Suprapubic skin (tissue), 4 donors: ENCODE measurements around the gene PRKAG3. TPM values are rescaled to one million over a fixed set of nuclear protein-coding genes. Genes with fewer than 3 reads are reported as not detected.

Experiments
- DNase-seq, 2 donors: peaks; one replicate each; pipeline ENCODE4 v3.0.0-alpha.2; 2019; ENCODE audit warnings: low spot score in 2 of 2
- H3K27ac ChIP-seq: fragments of 200-600 bp; sonication (generic); one replicate; pipeline ENCODE4 v1.5.1; 2019
- H3K27me3 ChIP-seq: fragments of 200-600 bp; sonication (generic); one replicate; pipeline ENCODE4 v1.5.1; 2019
- H3K36me3 ChIP-seq: fragments of 200-600 bp; sonication (generic); one replicate; pipeline ENCODE4 v1.5.1; 2019
- H3K4me1 ChIP-seq: fragments of 200-600 bp; sonication (generic); one replicate; pipeline ENCODE4 v1.5.1; 2019
- H3K4me3 ChIP-seq: fragments of 200-600 bp; sonication (generic); one replicate; pipeline ENCODE4 v1.5.1; 2019; ENCODE audit warnings: mild to moderate bottlenecking
- H3K9me3 ChIP-seq: fragments of 200-600 bp; sonication (generic); one replicate; pipeline ENCODE4 v1.5.1; 2019
- CTCF ChIP-seq, 2 donors: fragments of 200-600 bp in 1 of 2; fragments of 450-650 bp in 1 of 2; sonication (generic) in 1 of 2; IDR thresholded peaks; one replicate each; pipeline ENCODE4 v1.5.1; 2016 to 2019; ENCODE audit warnings: antibody characterized with exemption in 2 of 2, mild to moderate bottlenecking in 1 of 2, moderate library complexity in 1 of 2
- EP300 ChIP-seq: sonication (generic); formaldehyde crosslinking; IDR thresholded peaks from one replicate; pipeline ENCODE4 v1.6.1; 2017; ENCODE audit warnings: antibody characterized with exemption
- POLR2A ChIP-seq, 2 donors: fragments of 450-650 bp; IDR thresholded peaks; one replicate each; pipeline ENCODE4 v1.6.1; 2017; ENCODE audit warnings: antibody characterized with exemption in 2 of 2, mild to moderate bottlenecking in 2 of 2, moderate library complexity in 2 of 2
- POLR2AphosphoS5 ChIP-seq, 3 donors: sonication (generic); formaldehyde crosslinking; IDR thresholded peaks; one replicate each; pipeline ENCODE4 v1.6.1; 2017; ENCODE audit warnings: antibody characterized with exemption in 3 of 3
- WGBS: methylation state at CpG from one replicate; pipeline ENCODE4 v1.1.5; 2018; 5-methylcytosine and 5-hydroxymethylcytosine counted together
- total RNA-seq, 4 donors: library from RNA; depleted of rRNA; stranded (reverse); fragments of >200 nt; gene quantifications; one replicate each; pipeline ENCODE4 v1.1.0, GENCODE V29; 2016

The PRKAG3 gene
- total RNA-seq, 4 donors from 2014 or later, result 0.26 TPM; not detected in 3

GRCh38 chr2:218819093-218819492, 12.5 kb downstream of the PRKAG3 start:
- no peak for DNase-seq
- WGBS, result 90% methylated on average over 7 of the region's 7 CpGs
- Histone ChIP-seq H3K27ac (no peak overlapping the region), H3K36me3 (peaks cover 16% of the 10 kb centered on the region), H3K27me3 (no peaks in the 10 kb centered on the region), H3K4me3 (no peak overlapping the region), H3K9me3 (no peaks in the 10 kb centered on the region), H3K4me1 (peaks cover 10% of the 10 kb centered on the region)
- TF ChIP-seq EP300 (no peak), POLR2AphosphoS5 (IDR thresholded peaks at IDR 0.05) (no peak), CTCF (IDR thresholded peaks at IDR 0.05) (no peak), POLR2A (IDR thresholded peaks at IDR 0.05) (no peak)

GRCh38 chr2:218816561-218817011, 15.0 kb downstream of the PRKAG3 start:
- Histone ChIP-seq H3K36me3 (peaks cover 34% of the 10 kb centered on the region), H3K27ac (no peak overlapping the region)
- WGBS, result 92% methylated on average over 2 of the region's 2 CpGs

GRCh38 chr2:218815649-218816048, 16.0 kb downstream of the PRKAG3 start:
- Histone ChIP-seq H3K4me3 (no peak overlapping the region), H3K27ac (no peak overlapping the region), H3K27me3 (no peaks in the 10 kb centered on the region), H3K9me3 (no peaks in the 10 kb centered on the region), H3K4me1 (peaks cover 10% of the 10 kb centered on the region), H3K36me3 (peaks cover 34% of the 10 kb centered on the region)
- DNase-seq, result no peak
- 88% methylated on average over 4 of the region's 4 CpGs for WGBS
- no peak for TF ChIP-seq POLR2A (IDR thresholded peaks at IDR 0.05)
- no peak for TF ChIP-seq EP300

More at GRCh38 chr2:218816561-218817011, 15.0 kb downstream of the PRKAG3 start:
- Histone ChIP-seq H3K27me3 (no peaks in the 10 kb centered on the region), H3K9me3 (no peaks in the 10 kb centered on the region), H3K4me1 (peaks cover 10% of the 10 kb centered on the region), H3K4me3 (no peak overlapping the region)
- TF ChIP-seq EP300, result no peak
- TF ChIP-seq POLR2A (IDR thresholded peaks at IDR 0.05), result no peak
- TF ChIP-seq CTCF (IDR thresholded peaks at IDR 0.05), result no peak
- no peak for TF ChIP-seq POLR2AphosphoS5 (IDR thresholded peaks at IDR 0.05)
- no peak for DNase-seq

GRCh38 chr2:218815244-218815637, 16.4 kb downstream of the PRKAG3 start:
- no peak for DNase-seq
- H3K36me3 ChIP-seq, result peaks cover 34% of the 10 kb centered on the region

GRCh38 chr2:218814540-218815243, 16.9 kb downstream of the PRKAG3 start:
- peaks cover 34% of the 10 kb centered on the region for H3K36me3 ChIP-seq
- H3K27ac ChIP-seq, result peak overlapping the region; percentile 34

More at GRCh38 chr2:218815244-218815637, 16.4 kb downstream of the PRKAG3 start:
- 72% methylated on average over 5 of the region's 5 CpGs for WGBS
- no peaks in the 10 kb centered on the region for H3K27me3 ChIP-seq
- H3K4me3 ChIP-seq, result no peak overlapping the region
- no peak for TF ChIP-seq EP300
- no peak for TF ChIP-seq POLR2A (IDR thresholded peaks at IDR 0.05)
- no peak for TF ChIP-seq POLR2AphosphoS5 (IDR thresholded peaks at IDR 0.05)
- no peak for TF ChIP-seq CTCF (IDR thresholded peaks at IDR 0.05)
- peaks cover 10% of the 10 kb centered on the region for H3K4me1 ChIP-seq
- no peaks in the 10 kb centered on the region for H3K9me3 ChIP-seq
- no peak overlapping the region for H3K27ac ChIP-seq

More at GRCh38 chr2:218814540-218815243, 16.9 kb downstream of the PRKAG3 start:
- Histone ChIP-seq H3K9me3 (no peaks in the 10 kb centered on the region), H3K4me3 (no peak overlapping the region), H3K27me3 (no peaks in the 10 kb centered on the region), H3K4me1 (peaks cover 10% of the 10 kb centered on the region)
- TF ChIP-seq POLR2A (IDR thresholded peaks at IDR 0.05) (no peak), EP300 (no peak), POLR2AphosphoS5 (IDR thresholded peaks at IDR 0.05) (no peak), CTCF (IDR thresholded peaks at IDR 0.05) (no peak)
- no peak for DNase-seq
- 46% methylated on average over 13 of the region's 13 CpGs for WGBS
